HG02678 (cell line): ENCODE results near the gene TUBB1.
"Not testable (repeated sequence)": the region's sequence is repeated elsewhere in the genome, so short reads cannot be mapped to it uniquely, and the experiment has no call there.

Experiments
- ATAC-seq: cut with Tn5 transposase; IDR thresholded peaks from one replicate; pipeline ENCODE4 v1.9.1; 2021; ENCODE audit warnings: mild to moderate bottlenecking, moderate library complexity; ENCODE audit not compliant: unreplicated experiment

TUBB1 gene

DNA sequence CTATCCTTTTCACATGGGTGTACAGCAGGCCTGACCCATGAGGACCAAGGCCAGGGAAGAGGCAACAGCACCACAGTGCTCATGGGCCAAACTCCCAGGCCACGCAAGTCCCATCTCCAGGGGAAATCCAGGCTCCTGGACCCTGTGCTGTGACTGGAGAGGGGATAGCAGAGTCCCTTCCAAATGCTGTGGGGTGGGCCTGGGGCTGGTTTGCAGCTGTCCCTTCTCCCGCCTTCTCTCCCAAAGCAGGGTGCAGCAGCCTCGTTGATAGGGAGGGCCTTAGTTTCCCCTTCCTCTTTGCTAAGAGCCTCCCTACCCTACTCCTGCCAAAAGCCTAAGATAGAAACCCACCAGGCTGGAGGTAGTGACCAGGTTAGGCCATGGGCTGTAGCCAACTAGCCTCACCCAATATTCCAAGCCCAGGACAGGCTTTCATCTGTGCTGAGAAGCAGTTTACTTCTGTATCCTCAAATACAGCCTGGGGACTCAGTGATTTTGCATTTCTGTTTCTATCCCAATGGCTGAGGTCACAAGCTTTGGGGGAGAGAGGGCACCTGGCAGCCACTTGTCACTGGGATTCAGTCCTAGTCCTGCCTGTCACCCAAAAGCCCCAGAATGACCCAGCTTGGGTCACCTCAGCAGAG lies 13.6 kb upstream of the TUBB1 start:
- ATAC-seq = no peak

DNA sequence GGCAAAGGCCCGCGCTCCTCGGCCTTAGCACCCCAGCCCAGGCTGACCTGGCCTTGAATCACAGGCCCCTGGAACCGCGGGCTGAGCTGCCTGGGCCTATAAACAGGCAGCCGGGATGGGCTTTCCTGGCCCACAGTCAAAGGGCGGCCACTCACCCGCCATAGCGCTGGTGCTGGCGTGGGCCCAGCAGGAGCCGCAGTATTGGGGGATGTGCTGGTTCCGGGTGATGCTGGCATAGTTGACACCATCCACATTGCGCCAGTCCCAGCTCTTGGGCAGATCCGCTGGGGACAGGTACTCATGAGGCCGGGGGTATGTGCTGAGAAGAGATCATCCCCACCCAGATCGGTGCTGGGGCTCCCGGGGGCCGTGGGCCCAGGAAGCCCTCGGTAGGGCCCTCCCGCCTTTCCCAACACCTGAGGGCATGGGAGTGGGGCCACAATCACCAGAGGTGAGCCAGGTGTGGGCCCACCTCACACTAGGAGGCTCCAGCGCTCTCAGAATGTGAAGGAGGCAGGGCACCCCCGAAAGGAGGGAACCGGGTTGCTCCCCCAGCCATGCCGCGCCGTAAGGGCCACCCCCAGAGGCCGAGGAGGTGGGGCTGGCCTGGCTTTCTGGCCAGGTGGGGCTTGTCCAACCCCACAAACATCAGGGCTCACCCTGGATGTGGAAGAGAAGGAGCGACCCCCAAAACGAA lies 12.9 kb upstream of the TUBB1 start:
- ATAC-seq = no peak

DNA sequence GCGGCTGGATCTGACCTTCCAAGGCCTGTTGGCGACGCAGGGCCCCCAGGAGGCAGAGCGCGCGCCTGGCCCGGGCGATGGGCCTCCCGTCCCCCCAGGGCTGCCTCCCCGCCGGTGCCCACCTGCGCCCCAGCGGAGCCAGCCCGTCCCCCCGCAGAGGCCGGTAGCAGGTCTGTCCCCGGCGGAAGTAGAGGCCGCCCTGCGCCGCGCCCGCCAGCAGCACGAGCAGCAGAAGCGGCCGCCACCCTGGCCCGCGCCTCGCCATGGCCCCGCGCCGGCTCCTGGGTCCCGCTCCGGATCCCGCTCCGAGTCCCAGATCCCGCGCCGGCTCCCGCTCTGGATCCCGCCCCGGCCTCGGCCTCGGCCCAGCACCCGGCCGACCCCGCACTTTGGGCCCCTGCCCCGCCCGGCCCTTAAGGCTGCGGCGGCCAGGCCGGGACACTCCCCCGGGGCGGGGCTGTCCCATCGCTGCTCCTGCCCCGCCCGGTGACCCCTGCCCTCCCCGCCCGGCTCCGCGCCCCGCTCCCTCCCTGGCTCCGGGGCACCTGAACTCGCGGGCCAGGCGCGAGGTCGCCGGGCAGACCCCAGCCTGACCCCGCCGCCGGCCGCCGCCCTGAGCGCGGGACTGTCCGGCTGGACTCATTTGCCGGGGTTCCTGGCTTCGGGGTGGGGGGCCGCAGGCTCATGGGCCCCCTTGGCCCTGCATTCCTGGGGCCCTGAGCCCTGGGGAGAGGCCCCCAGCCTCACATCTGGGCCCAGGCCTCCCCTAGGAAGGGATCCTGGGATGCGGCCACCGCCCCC lies 12.2 kb upstream of the TUBB1 start, which contains the start of gene CTSZ:
Gene CTSZ (minus strand): TSS at position 391 of the 801 bp plus-strand sequence. CDS start 126 bp downstream, at position 265.
- ATAC-seq = no peak

DNA sequence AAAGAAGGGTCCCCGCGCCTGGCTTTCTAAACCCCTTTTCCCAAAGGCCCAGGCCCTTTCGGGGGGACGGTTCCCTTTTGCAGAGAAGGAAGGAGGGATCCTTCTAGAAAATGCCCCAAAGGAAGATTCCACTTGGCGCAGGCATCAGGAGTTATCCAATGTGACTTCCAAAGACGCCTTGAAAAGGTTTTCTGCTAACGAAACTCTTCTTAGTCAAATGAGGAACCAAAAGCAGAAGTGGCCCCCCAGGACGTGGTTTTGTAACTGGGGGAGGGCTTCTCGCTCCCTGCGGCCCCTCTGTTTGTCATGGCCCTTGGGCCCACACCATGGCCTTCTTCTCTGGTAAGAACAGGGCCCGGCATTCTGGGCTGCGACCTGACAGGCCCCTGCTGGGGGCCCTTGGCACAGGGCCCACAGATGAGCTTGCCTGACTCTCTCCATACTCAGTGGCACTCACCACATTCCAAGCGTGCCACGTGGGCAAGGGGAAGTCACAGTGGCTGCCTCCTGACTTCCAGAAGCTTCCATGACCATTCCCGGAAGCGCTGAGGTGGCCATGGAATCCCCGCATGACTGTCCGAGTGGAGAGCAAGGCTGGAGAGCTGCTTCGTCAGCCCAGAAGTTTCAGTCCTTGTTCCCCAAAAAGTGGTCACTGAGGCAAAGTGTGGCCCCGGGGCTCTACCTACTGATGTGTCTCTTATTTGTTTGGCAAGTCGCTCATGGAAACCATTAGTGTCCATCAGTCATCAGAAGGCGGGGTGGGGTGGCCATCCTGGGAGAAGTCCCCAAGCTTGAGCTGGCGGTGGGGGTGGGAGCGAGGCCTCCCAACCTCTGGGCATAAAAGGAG lies 11.3 kb upstream of the TUBB1 start:
- ATAC-seq = peak; percentile 28

DNA sequence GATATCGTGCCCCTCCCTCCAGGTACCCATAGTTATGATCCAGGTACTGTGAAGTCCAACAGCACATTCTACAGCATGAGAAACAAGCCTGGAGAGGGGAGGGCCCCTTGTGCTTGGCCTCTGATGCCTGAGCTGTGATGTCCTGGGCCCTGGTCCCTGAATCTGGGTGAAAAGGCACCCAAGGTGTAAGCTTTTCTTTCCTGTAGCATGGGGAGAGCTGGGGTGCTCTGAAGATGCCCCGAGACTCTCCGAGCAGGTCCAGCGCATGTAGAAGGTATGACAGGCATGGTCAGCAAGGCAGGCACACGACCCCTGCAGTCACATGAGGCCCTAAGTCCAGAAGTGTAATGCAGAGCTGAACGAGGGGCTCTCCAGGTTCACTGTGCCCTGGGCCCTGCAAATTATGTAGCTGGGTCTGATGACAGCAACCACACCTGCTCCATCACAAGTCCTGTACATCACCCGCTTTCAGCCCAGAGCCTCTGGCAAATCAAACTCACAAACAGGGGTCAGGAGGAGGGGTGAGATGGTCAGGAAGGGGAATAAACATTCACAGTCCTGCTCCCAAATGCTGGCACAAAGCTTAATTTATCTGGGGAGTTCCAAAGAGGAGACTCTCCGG lies 10.4 kb upstream of the TUBB1 start:
- ATAC-seq = no peak

DNA sequence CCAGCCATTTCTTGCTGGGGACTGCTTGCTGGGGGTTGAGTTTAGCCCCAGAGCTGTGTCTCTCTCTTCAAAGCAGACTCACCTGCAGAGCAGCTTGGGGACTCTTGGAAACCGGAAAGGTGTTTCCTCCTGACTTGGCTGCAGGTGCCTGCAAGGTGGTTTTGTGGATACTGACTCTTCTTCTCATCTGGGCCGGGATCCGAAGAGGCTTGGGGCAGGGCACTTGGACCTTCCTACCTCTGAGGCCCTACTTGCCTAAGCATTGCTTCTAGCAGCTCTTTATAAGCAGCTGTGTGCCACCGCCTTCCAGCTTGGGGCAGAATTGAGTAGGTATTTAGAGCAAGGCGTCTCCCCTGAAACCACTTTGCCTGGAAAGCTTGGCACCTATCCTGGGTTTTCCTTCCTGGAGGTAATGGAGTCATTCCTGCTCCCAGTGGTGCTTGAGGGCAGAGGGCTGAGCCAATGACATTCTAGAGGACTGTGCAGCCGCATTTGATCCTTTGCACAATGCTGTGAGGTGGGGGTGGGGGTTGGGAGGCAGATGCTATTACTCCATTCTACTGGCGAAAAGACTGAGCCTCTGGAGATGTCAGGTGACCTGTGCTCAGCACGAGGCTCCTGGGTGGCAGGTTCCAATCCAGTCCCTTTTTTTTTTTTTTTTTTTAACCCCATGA lies 8.8 kb upstream of the TUBB1 start:
- no peak for ATAC-seq

DNA sequence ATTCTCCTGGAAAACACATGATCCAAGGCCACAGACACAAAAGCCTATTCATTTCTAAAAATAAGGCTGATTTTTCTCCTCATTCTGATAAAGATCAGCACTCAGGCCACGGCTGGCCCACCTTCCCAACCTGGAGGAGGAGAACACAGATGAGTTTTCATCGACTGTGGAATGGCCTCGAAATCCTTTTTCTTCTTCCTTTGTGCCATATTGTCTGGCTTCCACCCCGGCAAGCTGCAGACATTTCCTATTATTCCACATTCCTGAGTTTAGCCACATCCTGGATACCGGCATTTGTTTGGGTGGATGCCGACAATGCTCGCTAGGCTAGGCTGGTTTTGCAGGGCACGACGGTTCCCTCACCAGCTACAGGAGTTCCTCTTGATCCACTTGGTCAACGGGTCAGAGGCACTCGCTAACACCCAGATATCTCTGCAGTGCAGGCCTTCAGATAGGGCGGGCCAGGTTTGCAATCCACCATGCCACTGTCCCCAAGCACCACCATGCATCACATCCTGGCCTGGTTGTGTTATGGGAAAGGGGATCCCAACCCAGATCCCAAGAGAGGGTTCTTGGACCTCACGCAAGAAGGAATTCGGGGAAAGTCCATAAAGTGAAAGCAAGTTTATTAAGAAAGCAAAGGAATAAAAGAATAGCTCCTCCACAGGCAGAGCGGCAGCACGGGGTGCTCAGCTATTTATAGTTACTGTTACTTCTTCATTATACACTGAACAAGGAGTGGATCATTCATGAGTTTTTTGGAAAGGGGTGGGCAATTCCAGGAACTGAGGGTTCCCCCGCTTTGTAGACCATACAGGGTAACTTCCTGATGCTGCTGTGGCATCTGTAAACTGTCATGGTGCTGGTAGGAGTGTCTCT lies 8.0 kb upstream of the TUBB1 start:
- no peak for ATAC-seq

DNA sequence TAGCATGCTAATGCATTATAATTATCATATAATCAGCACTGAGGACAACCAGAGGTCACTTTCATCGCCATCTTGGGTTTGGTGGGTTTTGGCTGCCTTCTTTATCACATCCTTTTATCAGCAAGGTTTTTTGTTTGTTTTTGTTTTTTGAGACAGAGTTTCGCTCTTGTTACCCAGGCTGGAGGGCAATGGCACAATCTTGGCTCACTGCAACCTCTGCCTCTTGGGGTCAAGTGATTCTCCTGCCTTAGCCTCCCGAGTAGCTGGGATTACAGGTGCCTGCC lies 7.4 kb upstream of the TUBB1 start:
- not testable (repeated sequence) for ATAC-seq

DNA sequence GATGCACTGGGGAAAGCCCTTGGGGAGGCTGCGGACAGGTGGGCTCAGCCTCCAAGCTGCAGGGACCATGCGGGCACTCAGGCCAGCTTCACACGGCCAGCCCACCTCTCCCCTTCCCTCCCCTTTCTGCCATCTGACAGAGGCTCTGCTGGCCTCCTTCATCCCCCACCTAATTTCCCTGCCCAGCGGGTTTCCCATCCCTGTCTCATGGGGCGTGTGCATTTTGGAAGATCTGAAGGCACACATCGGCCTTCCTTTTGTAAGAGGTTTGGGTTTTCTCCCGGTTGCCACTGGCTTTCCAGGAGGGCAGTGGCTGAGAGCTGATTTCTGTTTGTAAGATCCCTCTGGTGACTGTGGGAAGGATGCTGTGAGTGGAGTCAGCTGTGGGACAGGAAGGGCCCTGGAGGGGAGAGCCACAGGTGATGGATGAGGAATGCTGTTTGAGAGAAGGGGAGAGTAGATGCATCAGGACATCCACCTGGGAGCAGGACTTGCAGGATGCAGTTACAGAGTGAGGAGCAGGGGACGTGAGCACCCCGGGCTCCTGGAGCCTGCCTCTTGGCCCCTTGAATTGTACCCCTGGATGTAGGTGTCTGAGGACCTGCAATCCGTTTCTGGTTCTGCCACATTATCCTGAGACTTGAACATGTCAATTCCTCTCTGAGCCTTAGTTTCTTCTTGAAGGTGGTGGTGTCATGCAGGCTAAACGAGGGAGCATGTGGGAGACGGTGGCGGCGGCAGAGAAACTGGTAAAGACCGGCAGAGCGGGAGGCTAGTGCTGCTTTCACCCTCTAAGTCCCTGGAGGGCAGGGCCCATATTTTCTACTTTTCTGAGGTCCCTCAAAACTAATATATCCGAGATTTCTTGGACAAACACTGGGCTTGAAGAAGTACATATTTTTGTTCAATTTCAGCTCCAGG lies 5.9 kb upstream of the TUBB1 start:
- no peak for ATAC-seq

DNA sequence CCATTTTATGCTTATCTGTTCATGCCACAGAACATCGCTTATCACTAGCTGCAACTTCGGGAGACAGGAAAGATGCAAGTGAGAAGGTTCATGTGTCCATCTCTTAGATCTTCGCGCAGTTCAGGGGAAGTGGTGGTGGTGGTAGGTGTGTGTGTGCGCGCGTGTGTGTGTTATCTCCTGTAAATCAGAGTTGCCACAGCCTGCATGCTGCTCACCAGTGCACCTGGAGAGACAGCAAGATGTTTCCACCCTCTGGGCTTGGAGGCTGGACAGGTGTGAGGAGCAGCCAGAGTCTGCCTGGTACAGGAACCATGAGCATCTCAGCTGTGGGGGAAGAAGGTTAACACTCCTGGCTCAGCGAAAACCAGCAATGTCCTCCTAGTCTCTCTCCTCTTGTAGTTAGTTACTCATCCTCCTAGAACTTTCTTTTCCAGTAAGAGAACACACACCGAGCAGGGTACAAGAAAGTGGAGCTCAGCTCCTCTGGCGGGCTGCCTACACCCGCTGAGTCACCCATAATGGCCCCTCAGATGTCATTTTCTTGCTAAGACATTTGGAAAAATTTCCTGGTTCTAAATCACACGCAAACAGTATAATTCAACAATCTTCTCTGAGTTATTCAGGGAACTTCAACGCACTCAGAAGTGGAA lies 5.1 kb upstream of the TUBB1 start:
- ATAC-seq = no peak

DNA sequence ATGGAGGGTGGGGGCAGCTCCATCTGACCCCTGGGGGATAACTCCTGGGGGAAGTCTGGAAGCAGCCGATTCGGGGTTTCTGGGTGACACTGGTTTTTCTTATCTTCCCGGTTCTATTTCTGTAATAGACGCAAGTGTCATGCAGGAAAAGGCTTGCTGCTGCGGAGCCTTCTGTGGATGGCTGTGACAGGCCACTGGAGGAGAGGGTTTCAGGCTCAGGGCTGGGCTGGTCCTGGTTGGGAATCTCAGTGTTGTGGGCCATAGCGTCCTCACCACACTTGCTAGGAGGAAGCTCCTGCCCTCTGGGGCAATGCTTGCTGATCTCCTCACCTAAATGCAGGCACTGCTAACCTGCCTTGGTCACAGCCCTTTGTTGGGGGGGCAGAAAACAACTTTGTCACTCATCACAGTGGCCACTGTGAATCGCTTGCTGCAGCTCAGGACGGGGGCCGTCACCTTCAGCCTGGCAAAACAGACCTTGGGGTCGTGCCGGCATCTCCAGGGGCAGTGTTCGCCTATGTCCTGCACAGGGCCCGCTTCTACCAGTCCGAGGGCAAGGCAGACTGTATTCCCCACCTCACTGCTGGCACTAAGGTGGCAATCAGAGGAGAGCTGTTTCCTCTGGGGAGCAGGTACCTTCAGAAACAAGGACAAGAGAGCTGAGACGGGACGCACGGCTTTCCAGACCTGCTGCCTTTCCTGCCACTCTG lies 4.4 kb upstream of the TUBB1 start:
- ATAC-seq = no peak

DNA sequence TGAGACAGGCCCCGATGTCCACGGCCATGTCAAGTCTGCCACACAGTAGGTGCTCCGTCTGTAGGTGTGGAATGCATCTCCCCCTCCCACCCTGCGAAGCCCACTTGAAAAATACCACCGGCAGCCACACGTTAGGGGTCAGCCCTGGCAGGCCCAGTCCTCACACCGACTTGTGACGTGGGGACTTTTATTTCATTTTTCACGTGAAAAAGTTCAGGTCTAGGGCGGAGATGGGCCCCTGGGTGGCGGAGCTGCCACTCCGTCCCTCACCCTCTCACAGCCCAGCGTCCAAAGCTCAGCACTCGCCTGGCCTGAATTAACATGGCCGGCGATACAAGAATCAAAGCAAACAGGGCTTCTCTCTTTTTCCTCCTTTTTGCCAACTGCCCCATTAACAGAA lies 3.8 kb upstream of the TUBB1 start:
- no peak for ATAC-seq

DNA sequence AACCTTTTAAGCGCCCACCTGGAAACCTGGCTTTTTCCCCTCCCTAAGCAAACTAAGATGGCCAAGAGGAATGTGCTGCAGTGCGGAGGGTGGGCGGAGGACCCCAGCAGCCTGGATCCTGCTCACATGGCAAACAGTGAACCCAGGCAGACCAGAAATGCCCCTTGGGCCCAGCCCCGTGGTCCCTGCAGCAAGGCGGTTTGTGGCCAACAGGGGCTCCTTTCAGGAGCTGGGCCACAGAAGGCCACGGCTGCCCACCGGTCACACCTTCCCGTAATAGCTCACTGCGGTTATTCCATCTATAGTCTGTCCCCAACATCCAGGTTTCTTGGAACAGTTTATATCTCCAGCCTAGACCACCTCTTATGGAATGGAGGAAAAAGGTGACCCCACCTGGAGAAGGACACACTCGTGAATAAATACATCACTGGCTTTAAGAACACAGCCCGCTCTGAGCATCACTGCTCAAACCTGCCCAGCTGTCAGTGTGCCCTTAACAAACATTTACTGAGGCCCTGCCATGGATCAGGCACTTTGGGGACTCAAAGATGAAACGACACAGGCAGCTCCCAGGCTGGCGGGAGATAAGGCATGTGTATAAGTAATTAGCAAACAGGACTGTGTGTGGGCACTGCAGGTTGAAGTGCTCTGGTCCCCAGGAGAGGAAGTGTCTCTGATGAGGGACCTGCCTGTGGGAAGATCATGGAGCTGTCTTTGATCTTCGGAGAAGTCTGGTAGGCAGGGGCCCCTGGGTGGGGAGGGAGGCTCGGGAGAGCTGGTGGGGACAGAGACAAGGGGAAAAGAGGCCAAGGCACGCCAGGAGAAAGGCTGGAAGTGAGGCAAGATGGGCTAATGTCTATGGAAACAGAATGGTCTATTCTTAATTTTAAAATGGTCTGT lies 3.2 kb upstream of the TUBB1 start:
- ATAC-seq = no peak

DNA sequence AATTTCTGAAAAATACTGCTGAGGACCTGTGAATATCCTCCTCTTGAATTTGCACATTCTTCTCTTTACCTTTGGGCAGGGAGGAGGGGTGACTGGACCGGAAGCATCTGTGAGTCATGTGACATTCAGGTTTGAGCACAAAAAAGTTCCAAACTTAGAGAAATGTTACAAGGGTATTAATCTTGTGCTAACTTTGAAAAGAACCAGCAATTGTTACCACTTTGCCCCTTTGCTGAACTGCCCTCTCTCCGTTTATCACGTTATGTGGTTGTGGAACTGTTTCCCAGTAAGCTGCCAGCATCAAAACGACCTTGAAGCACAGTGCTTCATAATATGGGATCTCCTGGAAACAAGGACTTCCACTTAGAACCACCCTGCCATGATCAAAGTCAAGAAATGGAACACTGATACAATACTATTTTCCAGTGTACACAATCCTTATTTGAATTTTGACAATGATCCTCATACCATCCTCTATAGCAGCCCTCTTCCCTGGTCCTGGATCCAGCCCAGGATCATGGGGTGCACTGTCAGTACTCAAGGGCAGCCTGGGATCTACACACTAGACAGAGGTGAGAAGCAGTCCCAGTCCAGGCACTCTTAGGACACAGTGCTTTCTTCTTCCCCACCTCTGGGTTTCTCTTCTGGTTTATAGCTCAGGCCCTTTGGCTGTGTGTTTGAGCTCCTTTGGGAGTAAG lies 2.3 kb upstream of the TUBB1 start:
- ATAC-seq = no peak

DNA sequence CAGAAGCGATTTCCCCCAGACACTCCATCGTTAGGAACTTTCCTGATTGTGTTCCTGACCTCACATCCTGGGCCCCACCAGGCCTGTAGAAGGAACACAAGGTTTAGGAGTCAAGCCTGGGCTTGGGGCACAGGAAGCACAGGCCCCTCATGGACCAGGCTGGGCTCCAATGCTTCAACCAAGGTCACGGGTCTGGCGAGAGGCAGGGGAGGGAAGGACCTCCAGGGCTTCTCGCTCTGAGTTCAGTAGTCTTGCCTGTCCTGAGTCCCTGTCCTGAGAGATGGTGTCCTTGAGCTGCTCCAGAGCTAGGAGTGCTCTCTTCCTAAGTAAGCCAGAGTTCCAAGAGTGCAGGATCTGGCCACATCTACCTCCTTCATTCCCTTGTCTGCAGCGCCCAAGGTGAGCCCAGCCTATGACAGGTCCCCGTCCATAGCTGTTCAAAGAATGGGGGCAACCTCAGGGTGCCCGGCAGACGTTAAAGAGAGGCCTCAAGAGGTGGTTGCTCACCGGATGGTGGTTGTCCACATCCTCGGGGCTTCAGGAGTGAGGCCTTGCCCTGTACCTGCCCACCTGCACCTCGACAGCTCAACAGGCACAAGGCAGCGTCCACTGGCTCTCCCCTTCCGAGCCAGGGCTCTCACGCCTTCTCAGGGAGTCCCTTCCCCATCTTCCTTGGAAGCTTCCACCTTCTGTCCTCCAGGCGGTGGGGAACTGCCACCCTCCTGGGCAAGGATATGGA lies 1.6 kb upstream of the TUBB1 start:
- no peak for ATAC-seq
